ENCODE results near the gene DCAF15.

DNA sequence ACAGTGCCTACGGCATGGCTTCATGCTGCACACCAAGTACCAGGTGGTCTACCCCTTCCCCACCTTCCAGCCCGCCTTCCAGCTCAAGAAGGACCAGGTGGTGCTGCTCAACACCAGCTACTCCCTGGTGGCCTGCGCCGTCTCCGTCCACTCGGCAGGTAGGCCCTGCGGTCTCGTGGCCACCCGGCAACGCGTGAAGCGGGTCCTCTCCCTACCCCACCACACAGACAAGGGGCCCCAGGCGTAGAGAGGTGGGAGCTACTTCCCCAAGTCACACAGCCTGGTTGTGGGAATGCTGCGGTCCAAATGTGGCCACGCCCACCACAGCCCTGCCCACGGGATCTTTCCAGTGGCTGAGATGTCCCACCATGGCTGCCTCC is 4.0 kb downstream of the DCAF15 start:
- TF ChIP-seq, protein P1, sequence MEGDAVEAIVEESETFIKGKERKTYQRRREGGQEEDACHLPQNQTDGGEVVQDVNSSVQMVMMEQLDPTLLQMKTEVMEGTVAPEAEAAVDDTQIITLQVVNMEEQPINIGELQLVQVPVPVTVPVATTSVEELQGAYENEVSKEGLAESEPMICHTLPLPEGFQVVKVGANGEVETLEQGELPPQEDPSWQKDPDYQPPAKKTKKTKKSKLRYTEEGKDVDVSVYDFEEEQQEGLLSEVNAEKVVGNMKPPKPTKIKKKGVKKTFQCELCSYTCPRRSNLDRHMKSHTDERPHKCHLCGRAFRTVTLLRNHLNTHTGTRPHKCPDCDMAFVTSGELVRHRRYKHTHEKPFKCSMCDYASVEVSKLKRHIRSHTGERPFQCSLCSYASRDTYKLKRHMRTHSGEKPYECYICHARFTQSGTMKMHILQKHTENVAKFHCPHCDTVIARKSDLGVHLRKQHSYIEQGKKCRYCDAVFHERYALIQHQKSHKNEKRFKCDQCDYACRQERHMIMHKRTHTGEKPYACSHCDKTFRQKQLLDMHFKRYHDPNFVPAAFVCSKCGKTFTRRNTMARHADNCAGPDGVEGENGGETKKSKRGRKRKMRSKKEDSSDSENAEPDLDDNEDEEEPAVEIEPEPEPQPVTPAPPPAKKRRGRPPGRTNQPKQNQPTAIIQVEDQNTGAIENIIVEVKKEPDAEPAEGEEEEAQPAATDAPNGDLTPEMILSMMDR (IDR thresholded peaks at IDR 0.05), result no peak
- TF ChIP-seq POLR2AphosphoS5 (IDR thresholded peaks at IDR 0.05; ENCODE audit: insufficient read depth in 1 of 2, low read depth in 1 of 2), result no peak
